Ovary (tissue), 9 donors: Measurements from ENCODE around the gene GPR137. TPM values are rescaled to one million over a fixed set of nuclear protein-coding genes. Genes with fewer than 3 reads are reported as not detected.

Source experiments
- DNase-seq, 5 donors: peaks; one replicate each; pipeline ENCODE4 v3.0.0-alpha.2; 2019 to 2020
- H3K27ac ChIP-seq, 2 donors: fragments of 200-600 bp; one replicate each; pipeline versions ENCODE4 v1.5.1 to v1.8.0; 2019 to 2022
- H3K27me3 ChIP-seq: fragments of 200-600 bp; one replicate; pipeline ENCODE4 v1.8.0; 2022
- H3K36me3 ChIP-seq: fragments of 200-600 bp; sonication (generic); one replicate; pipeline ENCODE4 v1.5.1; 2019
- H3K4me1 ChIP-seq: one replicate; pipeline ENCODE4 v1.8.1; 2013; ENCODE audit warnings: mild to moderate bottlenecking, moderate library complexity; ENCODE audit not compliant: insufficient read depth
- H3K4me3 ChIP-seq: fragments of 200-600 bp; sonication (generic); one replicate; pipeline ENCODE4 v1.5.1; 2017
- H3K9me3 ChIP-seq, 2 donors: fragments of 200-600 bp in 1 of 2; sonication (generic) in 1 of 2; one replicate each; pipeline versions ENCODE4 v1.5.1 to v1.8.1; 2013 to 2019; ENCODE audit warnings: mild to moderate bottlenecking in 1 of 2, moderate library complexity in 1 of 2
- CTCF ChIP-seq, 3 donors: fragments of 450-650 bp in 2 of 3; fragments of 200-600 bp in 1 of 3; IDR thresholded peaks; one replicate each; pipeline versions ENCODE4 v1.5.1 to v1.8.0; 2016 to 2022; ENCODE audit warnings: antibody characterized with exemption in 3 of 3, mild to moderate bottlenecking in 1 of 3
- EP300 ChIP-seq: sonication (generic); formaldehyde crosslinking; IDR thresholded peaks from one replicate; pipeline ENCODE4 v1.6.1; 2017; ENCODE audit warnings: antibody characterized with exemption
- POLR2A ChIP-seq: fragments of 450-650 bp; IDR thresholded peaks from one replicate; pipeline ENCODE4 v1.6.1; 2017; ENCODE audit warnings: antibody characterized with exemption, mild to moderate bottlenecking, moderate library complexity
- WGBS, 3 donors: extraction: QIAGEN DNeasy Blood & Tissue Kit in 1 of 3; methylation state at CpG; one replicate each; pipeline versions ENCODE4 v1.1.5 to v1.1.7; 2013 to 2017; 5-methylcytosine and 5-hydroxymethylcytosine counted together
- intact Hi-C, 4 donors: fragments of 100-400 bp; cut with DNase I; formaldehyde crosslinking; loops; one replicate each; pipeline versions ENCODE4 v1.11.0 to v1.15.1; 2022 to 2023
- polyA plus RNA-seq, 2 donors: library from polyadenylated mRNA; stranded (reverse); fragments of 200-250 nt in 1 of 2; fragments of 350-450 nt in 1 of 2; fragmentation: Illumina TruSeq in 1 of 2; extraction: RNeasy Lipid Tissue Mini Kit (QIAGEN cat#74804) in 1 of 2; gene quantifications; one replicate each; pipeline ENCODE4 v1.2.3, GENCODE V29; 2013 to 2014
- total RNA-seq, 7 donors: library from RNA; depleted of rRNA in 2 of 7; stranded (reverse); fragments of >200 nt in 2 of 7; fragmentation: NEBNext Ultra II Directional in 3 of 7; extraction: Animal tissue kit (Norgen Biotek cat#: 25700) in 3 of 7; gene quantifications; one replicate each; pipeline versions ENCODE4 v1.1.0 to v1.2.4, GENCODE V29; 2016 to 2023
- donor health status: DM: no; HTN: no; CAD: no; lungs with moderate emphysema.
- donor health status: DM: no; HTN: no; CAD: no.
- donor health status: Bipolar disorder and iron deficiency.
- donor health status: DM: yes; HTN: yes; CAD: no.
- donor health status: DM: no; HTN: no; CAD: no.
- donor health status: DM: yes; HTN: yes; CAD: no.

GPR137 gene
- total and polyA plus RNA-seq, 9 donors = 3.1 to 30.9 (median 23.2) TPM

DNA sequence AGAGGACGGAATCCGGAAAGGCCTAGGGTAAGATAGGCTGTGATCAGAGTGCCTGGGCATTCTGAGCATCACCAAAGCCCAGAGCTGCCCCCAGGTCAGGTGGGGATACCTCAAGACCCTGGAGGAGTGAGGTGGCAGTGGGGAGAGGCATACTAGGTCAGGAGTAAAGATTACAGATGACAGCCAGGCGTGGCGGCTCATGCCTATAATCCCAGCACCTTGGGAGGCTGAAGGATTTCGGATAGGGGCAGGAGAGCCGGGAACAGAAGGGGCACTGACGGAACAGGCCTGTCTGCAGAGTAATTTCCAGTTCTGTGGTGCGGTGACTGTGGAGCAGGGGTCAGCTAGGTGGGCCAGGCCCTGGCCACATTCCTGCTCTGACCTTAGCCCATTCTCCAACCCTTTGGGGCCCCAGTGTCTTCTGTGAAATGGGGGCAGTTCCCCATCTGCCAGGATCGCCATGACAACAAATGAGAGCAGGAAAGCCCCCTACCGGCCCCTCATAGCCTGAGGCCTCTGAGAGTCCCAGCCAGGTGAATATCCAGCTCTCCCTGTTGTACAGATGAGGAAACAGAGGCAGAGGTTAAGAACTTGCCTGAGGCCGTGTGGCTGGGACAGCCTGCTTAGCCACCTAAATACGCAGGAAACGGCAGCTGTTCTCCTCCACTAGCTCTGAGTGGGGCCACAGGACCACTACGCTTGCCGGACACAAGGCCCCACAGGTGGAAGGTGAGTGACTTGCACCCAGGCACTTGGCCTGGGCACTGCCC, 10.4 kb upstream of the GPR137 start:
- Histone ChIP-seq H3K4me1 (no peaks in the 10 kb centered on the region), H3K4me3 (no peak overlapping the region), H3K27me3 (no peaks in the 10 kb centered on the region), H3K9me3 (no peaks in the 10 kb centered on the region), H3K27ac (no peak overlapping the region), H3K36me3 (no peaks in the 10 kb centered on the region)
- intact Hi-C loops = no loop called here
- no peak for TF ChIP-seq EP300
- TF ChIP-seq POLR2A = no peak
- TF ChIP-seq CTCF (IDR thresholded peaks at IDR 0.05) = no peak
- peak in 1 of 5 donors; percentile 29 for DNase-seq
- WGBS, 3 donors = 82 to 91% (median 89%) methylated on average over 15 of the region's 15 CpGs

DNA sequence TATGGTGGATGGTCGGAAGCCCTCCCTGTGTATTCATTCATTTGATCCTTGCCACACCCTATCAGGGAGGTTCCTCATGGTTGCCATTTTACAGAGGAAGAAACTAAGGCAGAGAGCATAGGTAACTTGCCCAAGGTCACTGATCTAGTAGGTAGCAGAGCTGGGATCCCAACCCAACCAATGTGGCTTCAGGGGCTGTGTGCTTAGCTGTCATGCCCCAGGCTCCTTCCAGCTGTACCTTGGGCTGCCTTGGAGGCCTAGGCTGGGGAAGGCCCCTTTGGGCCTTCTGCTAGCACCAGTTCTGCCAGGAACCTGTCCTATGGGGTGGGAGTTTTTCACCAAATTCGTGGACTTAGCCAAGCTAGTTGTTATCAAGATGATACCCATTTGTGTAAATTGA, 9.8 kb upstream of the GPR137 start:
- H3K4me3 ChIP-seq = no peak overlapping the region
- no peak overlapping the region for H3K27ac ChIP-seq
- H3K27me3 ChIP-seq = no peaks in the 10 kb centered on the region
- no peaks in the 10 kb centered on the region for H3K9me3 ChIP-seq
- no peaks in the 10 kb centered on the region for H3K4me1 ChIP-seq
- DNase-seq = no peak
- 60 to 84% (median 65%) methylated on average over 2 of the region's 2 CpGs for WGBS, 3 donors
- H3K36me3 ChIP-seq = no peaks in the 10 kb centered on the region
- TF ChIP-seq CTCF (IDR thresholded peaks at IDR 0.05) = no peak
- intact Hi-C loops = no loop called here

DNA sequence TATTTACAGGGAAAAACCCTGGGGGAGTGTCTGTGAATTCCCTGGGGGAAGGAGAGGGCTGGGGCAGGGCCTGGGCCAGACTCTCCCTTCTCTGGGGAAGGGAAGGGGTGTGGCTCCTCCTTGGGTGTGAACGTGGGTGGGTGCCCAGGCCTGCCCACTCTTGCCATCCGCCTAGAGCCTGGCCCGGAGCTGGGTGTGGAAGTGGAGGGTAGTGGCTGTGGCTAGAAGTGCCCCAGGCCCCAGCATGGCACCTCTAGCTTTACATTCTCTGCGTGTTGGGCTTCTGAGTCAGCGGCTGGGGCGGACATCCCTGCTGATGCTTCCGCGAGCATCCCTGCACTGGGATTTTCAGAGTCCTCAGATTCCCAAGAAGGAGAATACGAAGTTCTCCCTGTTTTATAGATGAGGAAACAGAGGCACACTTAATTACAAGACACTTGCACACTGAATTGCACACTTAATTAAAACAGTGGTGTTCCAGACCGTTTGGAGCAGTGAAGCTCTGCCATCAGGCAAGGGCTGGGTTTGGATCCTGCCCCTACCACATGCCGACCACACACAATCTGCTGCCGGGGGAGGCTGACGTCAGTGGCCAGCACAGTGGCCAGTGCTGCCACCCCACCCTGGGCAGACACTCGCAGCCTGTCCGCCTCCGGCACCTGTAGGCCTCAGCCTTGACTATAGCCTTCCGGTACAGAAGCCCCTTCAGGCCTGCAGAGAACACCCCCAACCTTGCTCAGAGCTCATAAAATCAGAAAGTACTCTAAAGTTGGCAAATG, 8.8 kb upstream of the GPR137 start:
- intact Hi-C loops = no loop called here
- Histone ChIP-seq H3K27ac (no peak overlapping the region), H3K27me3 (no peaks in the 10 kb centered on the region), H3K36me3 (no peaks in the 10 kb centered on the region), H3K4me1 (no peaks in the 10 kb centered on the region), H3K9me3 (no peaks in the 10 kb centered on the region), H3K4me3 (no peak overlapping the region)
- TF ChIP-seq POLR2A (no peak), CTCF (IDR thresholded peaks at IDR 0.05) (no peak), EP300 (no peak)
- 77 to 85% (median 84%) methylated on average over 17 of the region's 17 CpGs for WGBS, 3 donors
- DNase-seq = peak in 1 of 5 donors; percentile 27

GRCh38 chr11:64278576-64279190, 7.0 kb upstream of the GPR137 start:
- 74 to 79% (median 78%) methylated on average over 8 of the region's 8 CpGs for WGBS, 3 donors
- Histone ChIP-seq H3K4me3 (no peak overlapping the region), H3K27ac (peak overlapping the region in 1 of 2 donors; percentile 6), H3K36me3 (no peaks in the 10 kb centered on the region), H3K9me3 (no peaks in the 10 kb centered on the region), H3K4me1 (peaks cover 5% of the 10 kb centered on the region), H3K27me3 (no peaks in the 10 kb centered on the region)
- TF ChIP-seq POLR2A (no peak), CTCF (IDR thresholded peaks at IDR 0.05) (no peak), EP300 (no peak)
- peak in 1 of 5 donors; percentile 20 for DNase-seq
- intact Hi-C loops = no loop called here
